ENCODE data around the gene ETNPPL. TPM values are rescaled to one million over a fixed set of nuclear protein-coding genes. Genes with fewer than 3 reads are reported as not detected.

The ETNPPL gene
- total and polyA plus RNA-seq, 2 donors (not counting 3 experiments of a cell fraction or from before 2014, with no cell fraction given), result not detected

GRCh38 chr4:108694423-108694822 lies 68.4 kb downstream of the ETNPPL start:
- TF ChIP-seq POLR2AphosphoS5 (IDR thresholded peaks at IDR 0.05; ENCODE audit: insufficient read depth, low read depth, low read length), result no peak
- no peak for TF ChIP-seq MYC (IDR thresholded peaks at IDR 0.05; ENCODE audit: low read depth, low read length)
- no peak for TF ChIP-seq FOS (IDR thresholded peaks at IDR 0.05; ENCODE audit: borderline replicate concordance, insufficient read depth, low read length)
- TF ChIP-seq, protein P1, sequence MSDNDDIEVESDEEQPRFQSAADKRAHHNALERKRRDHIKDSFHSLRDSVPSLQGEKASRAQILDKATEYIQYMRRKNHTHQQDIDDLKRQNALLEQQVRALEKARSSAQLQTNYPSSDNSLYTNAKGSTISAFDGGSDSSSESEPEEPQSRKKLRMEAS (IDR thresholded peaks at IDR 0.05; ENCODE audit: insufficient read depth, insufficient read length), result no peak
- no peak for TF ChIP-seq GATA2 (IDR thresholded peaks at IDR 0.05; ENCODE audit: insufficient read depth, insufficient read length, low read depth, low read length)
- no peak for FAIRE-seq
- ChIA-PET CTCF (interaction anchor here (0.9 to 1.1 kb wide), 2 partner anchors 10 to 17 kb away, joined by 3 to 4 read pairs; no protein-coding TSS in a partner anchor), POLR2A (no interaction called here)
- Histone ChIP-seq H3K27me3 (ENCODE audit: control insufficient read depth in 2 of 2, insufficient read depth in 2 of 2, low read length in 2 of 2) (peaks cover 3% of the 10 kb centered on the region in 2 experiments), H3K4me1 (ENCODE audit: control insufficient read depth, extremely low read depth, insufficient read depth, low read length) (no peaks in the 10 kb centered on the region), H3K9me1 (replicated peaks; ENCODE audit: control insufficient read depth, extremely low read depth, insufficient read depth, low read length) (no peaks in the 10 kb centered on the region), H4K20me1 (replicated peaks; ENCODE audit: control insufficient read depth, extremely low read depth, insufficient read depth, low read length) (no peaks in the 10 kb centered on the region), H3K4me3 (replicated peaks in 1 of 3; ENCODE audit: insufficient read depth in 1 of 3, low read depth in 1 of 3, low read length in 3 of 3) (no peak overlapping the region), H3K4me2 (ENCODE audit: insufficient read depth, low read length) (no peak overlapping the region), H3K9ac (replicated peaks; ENCODE audit: extremely low read depth, insufficient read depth, low read length) (no peak overlapping the region), H2AFZ (ENCODE audit: low read depth, low read length) (no peak overlapping the region), H3K27ac (ENCODE audit: insufficient read depth, low read depth, low read length) (no peak overlapping the region), H3K79me2 (ENCODE audit: control insufficient read depth, insufficient read depth, low read length) (no peaks in the 10 kb centered on the region), H3K9me3 (replicated peaks; ENCODE audit: control insufficient read depth, insufficient read depth, low read length) (no peaks in the 10 kb centered on the region), H3K36me3 (ENCODE audit: control insufficient read depth in 2 of 2, extremely low read depth in 1 of 2, insufficient read depth in 2 of 2, low read length in 2 of 2) (no peaks in the 10 kb centered on the region)
- BruUV-seq (replicated peaks), result no TSS peak
- dilution Hi-C loops (cut with MboI; ENCODE audit: extremely low pct_ligation_motif_present, low sequenced_read_pairs), result no loop called here
- intact Hi-C loops (cut with micrococcal nuclease), result no loop called here
- DNase-seq (ENCODE audit: low read depth, low spot score), result no peak

DNA sequence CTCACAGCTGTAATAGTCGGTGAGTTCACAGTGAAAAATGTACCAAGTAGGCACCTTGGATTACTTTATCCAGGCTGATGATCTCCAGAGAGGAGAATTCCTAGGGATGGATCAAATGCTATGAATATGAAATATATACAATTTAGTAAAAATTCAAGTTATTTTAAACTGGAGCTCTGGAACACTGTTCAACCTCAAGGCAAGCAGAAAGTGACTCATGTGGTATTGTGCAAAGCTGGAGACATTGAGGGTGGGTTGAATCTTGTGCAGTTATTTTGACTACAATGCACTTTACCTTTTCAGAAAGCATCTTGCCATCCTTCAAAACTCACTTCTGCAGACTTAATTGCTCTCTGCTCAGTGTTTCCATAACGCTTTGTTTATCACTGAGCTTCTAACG lies 69.0 kb downstream of the ETNPPL start:
- POLR2A ChIA-PET, result no interaction called here
- H3K9me1 ChIP-seq (replicated peaks; ENCODE audit: control insufficient read depth, extremely low read depth, insufficient read depth, low read length), result no peaks in the 10 kb centered on the region
- TF ChIP-seq POLR2A (IDR thresholded peaks at IDR 0.05; ENCODE audit: low read depth, low read length), result no peak
- no peak for TF ChIP-seq FOS (IDR thresholded peaks at IDR 0.05; ENCODE audit: borderline replicate concordance, insufficient read depth, low read length)
- no peak for TF ChIP-seq JUN (IDR thresholded peaks at IDR 0.05; ENCODE audit: borderline replicate concordance, insufficient read depth, insufficient read length, low read depth)
- TF ChIP-seq, protein P1 (IDR thresholded peaks at IDR 0.05; ENCODE audit: insufficient read depth, insufficient read length), result no peak
- TF ChIP-seq, protein P2, sequence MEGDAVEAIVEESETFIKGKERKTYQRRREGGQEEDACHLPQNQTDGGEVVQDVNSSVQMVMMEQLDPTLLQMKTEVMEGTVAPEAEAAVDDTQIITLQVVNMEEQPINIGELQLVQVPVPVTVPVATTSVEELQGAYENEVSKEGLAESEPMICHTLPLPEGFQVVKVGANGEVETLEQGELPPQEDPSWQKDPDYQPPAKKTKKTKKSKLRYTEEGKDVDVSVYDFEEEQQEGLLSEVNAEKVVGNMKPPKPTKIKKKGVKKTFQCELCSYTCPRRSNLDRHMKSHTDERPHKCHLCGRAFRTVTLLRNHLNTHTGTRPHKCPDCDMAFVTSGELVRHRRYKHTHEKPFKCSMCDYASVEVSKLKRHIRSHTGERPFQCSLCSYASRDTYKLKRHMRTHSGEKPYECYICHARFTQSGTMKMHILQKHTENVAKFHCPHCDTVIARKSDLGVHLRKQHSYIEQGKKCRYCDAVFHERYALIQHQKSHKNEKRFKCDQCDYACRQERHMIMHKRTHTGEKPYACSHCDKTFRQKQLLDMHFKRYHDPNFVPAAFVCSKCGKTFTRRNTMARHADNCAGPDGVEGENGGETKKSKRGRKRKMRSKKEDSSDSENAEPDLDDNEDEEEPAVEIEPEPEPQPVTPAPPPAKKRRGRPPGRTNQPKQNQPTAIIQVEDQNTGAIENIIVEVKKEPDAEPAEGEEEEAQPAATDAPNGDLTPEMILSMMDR (IDR thresholded peaks at IDR 0.05; ENCODE audit: extremely low read depth in 1 of 2, insufficient read depth in 1 of 2, low read depth in 1 of 2, low read length in 2 of 2), result no peak
- TF ChIP-seq POLR2AphosphoS5 (IDR thresholded peaks at IDR 0.05; ENCODE audit: insufficient read depth, low read depth, low read length), result no peak
- no peak for TF ChIP-seq GATA2 (IDR thresholded peaks at IDR 0.05; ENCODE audit: insufficient read depth, insufficient read length, low read depth, low read length)
- no peak for TF ChIP-seq EZH2 (IDR thresholded peaks at IDR 0.05; ENCODE audit: borderline replicate concordance, low read depth, low read length, severe bottlenecking)
- no peak for TF ChIP-seq MYC (IDR thresholded peaks at IDR 0.05; ENCODE audit: low read depth, low read length)
- no peaks in the 10 kb centered on the region for H3K9me3 ChIP-seq (replicated peaks; ENCODE audit: control insufficient read depth, insufficient read depth, low read length)
- no peak overlapping the region for H3K4me3 ChIP-seq (replicated peaks in 1 of 3; ENCODE audit: insufficient read depth in 1 of 3, low read depth in 1 of 3, low read length in 3 of 3)
- no peak overlapping the region for H2AFZ ChIP-seq (ENCODE audit: low read depth, low read length)
- CTCF ChIA-PET, result interaction anchor here (0.9 to 1.3 kb wide), 2 partner anchors 15 to 16 kb away, joined by 3 read pairs; no protein-coding TSS in a partner anchor
- FAIRE-seq (no peak), DNase-seq (ENCODE audit: low read depth, low spot score) (no peak)
- intact Hi-C loops (cut with micrococcal nuclease) (no loop called here), dilution Hi-C loops (cut with MboI; ENCODE audit: extremely low pct_ligation_motif_present, low sequenced_read_pairs) (no loop called here)
- H3K4me1 ChIP-seq (ENCODE audit: control insufficient read depth, extremely low read depth, insufficient read depth, low read length), result no peaks in the 10 kb centered on the region
- H3K27me3 ChIP-seq (ENCODE audit: control insufficient read depth in 2 of 2, insufficient read depth in 2 of 2, low read length in 2 of 2), result peaks cover 3% of the 10 kb centered on the region in 2 experiments
- H4K20me1 ChIP-seq (replicated peaks; ENCODE audit: control insufficient read depth, extremely low read depth, insufficient read depth, low read length), result no peaks in the 10 kb centered on the region
- H3K36me3 ChIP-seq (ENCODE audit: control insufficient read depth in 2 of 2, extremely low read depth in 1 of 2, insufficient read depth in 2 of 2, low read length in 2 of 2), result no peaks in the 10 kb centered on the region
- no peak overlapping the region for H3K4me2 ChIP-seq (ENCODE audit: insufficient read depth, low read length)
- no peaks in the 10 kb centered on the region for H3K79me2 ChIP-seq (ENCODE audit: control insufficient read depth, insufficient read depth, low read length)
- no peak overlapping the region for H3K27ac ChIP-seq (ENCODE audit: insufficient read depth, low read depth, low read length)
- BruUV-seq (replicated peaks), result no TSS peak
- no peak overlapping the region for H3K9ac ChIP-seq (replicated peaks; ENCODE audit: extremely low read depth, insufficient read depth, low read length)

All from endothelial cell of umbilical vein (primary cell).